ENCODE measurements around the gene DLG2.

Gene DLG2

DNA sequence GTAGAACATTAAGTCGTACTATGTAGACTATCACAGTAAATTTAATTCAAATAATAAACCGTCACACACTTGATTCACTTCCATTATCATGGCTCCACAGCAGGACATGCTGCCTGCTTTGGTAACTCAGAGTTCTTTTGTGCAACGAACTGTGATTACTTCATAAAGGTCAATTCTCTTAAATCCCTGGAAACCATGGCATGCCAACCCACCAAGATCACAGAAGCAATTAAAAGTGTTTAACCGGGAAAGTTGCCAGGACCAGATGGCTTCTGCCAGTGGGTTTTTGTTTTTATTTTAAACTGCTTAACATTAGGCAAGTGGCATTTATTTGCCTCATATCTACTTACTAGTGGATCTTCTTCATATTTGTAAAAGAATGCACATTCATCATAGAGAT, 1162.1 kb downstream of the DLG2 start:
- Histone ChIP-seq H3K27me3 (ENCODE audit: insufficient read depth, low read length) (no peaks in the 10 kb centered on the region), H3K4me3 (ENCODE audit: low read depth, low read length, poor library complexity, severe bottlenecking) (no peak overlapping the region), H4K20me1 (ENCODE audit: insufficient read depth, low read length) (no peaks in the 10 kb centered on the region), H3K4me1 (ENCODE audit: insufficient read depth, low read length, severe bottlenecking) (no peaks in the 10 kb centered on the region), H3K9me2 (ENCODE audit: low read depth, low read length) (no peaks in the 10 kb centered on the region), H3K9me3 (ENCODE audit: low read length) (no peaks in the 10 kb centered on the region), H3K79me2 (ENCODE audit: insufficient read depth, low read length) (no peaks in the 10 kb centered on the region), H3K36me3 (ENCODE audit: insufficient read depth, low read length) (no peaks in the 10 kb centered on the region), H3K9ac (ENCODE audit: low read length) (no peak overlapping the region), H2AFZ (ENCODE audit: low read length) (no peak overlapping the region), H3K27ac (ENCODE audit: low read depth, low read length, poor library complexity, severe bottlenecking) (no peak overlapping the region), H3K4me2 (ENCODE audit: low read length) (no peak overlapping the region), H3F3A (ENCODE audit: insufficient read depth, low read length) (no peaks in the 10 kb centered on the region)
- TF ChIP-seq, protein P1, sequence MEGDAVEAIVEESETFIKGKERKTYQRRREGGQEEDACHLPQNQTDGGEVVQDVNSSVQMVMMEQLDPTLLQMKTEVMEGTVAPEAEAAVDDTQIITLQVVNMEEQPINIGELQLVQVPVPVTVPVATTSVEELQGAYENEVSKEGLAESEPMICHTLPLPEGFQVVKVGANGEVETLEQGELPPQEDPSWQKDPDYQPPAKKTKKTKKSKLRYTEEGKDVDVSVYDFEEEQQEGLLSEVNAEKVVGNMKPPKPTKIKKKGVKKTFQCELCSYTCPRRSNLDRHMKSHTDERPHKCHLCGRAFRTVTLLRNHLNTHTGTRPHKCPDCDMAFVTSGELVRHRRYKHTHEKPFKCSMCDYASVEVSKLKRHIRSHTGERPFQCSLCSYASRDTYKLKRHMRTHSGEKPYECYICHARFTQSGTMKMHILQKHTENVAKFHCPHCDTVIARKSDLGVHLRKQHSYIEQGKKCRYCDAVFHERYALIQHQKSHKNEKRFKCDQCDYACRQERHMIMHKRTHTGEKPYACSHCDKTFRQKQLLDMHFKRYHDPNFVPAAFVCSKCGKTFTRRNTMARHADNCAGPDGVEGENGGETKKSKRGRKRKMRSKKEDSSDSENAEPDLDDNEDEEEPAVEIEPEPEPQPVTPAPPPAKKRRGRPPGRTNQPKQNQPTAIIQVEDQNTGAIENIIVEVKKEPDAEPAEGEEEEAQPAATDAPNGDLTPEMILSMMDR (IDR thresholded peaks at IDR 0.05; ENCODE audit: low read length): no peak
- TF ChIP-seq EZH2 (IDR thresholded peaks at IDR 0.05; ENCODE audit: borderline replicate concordance, low read length): no peak

DNA sequence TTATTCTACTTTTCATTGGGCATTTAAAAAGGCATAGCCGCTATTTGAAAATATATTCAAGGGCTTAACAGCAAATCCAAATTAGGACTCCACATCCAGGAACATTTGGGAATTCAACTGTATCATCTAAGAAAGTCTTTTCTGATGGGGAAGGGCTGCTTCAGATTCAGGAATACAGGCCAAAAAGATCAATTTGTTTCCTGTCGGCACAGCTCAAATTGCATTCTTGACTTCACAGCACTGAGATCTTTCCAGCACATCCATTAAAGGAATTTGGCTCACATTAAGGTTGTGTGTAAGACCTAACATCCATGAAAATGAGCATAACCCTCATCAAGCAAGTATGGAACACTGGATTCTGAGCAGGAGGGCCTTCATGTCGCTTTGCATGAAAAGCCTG, 1171.5 kb downstream of the DLG2 start:
- H3K9me2 ChIP-seq (ENCODE audit: low read depth, low read length): no peaks in the 10 kb centered on the region
- no peaks in the 10 kb centered on the region for H3K36me3 ChIP-seq (ENCODE audit: insufficient read depth, low read length)
- H3K9ac ChIP-seq (ENCODE audit: low read length): no peak overlapping the region
- no peaks in the 10 kb centered on the region for H3K79me2 ChIP-seq (ENCODE audit: insufficient read depth, low read length)
- no peaks in the 10 kb centered on the region for H3K4me1 ChIP-seq (ENCODE audit: insufficient read depth, low read length, severe bottlenecking)
- no peak overlapping the region for H3K4me2 ChIP-seq (ENCODE audit: low read length)
- H2AFZ ChIP-seq (ENCODE audit: low read length): no peak overlapping the region
- H4K20me1 ChIP-seq (ENCODE audit: insufficient read depth, low read length): no peaks in the 10 kb centered on the region
- H3K4me3 ChIP-seq (ENCODE audit: low read depth, low read length, poor library complexity, severe bottlenecking): no peak overlapping the region
- no peaks in the 10 kb centered on the region for H3F3A ChIP-seq (ENCODE audit: insufficient read depth, low read length)
- no peak for TF ChIP-seq EZH2 (IDR thresholded peaks at IDR 0.05; ENCODE audit: borderline replicate concordance, low read length)
- TF ChIP-seq, protein P1 (IDR thresholded peaks at IDR 0.05; ENCODE audit: low read length): no peak
- H3K27ac ChIP-seq (ENCODE audit: low read depth, low read length, poor library complexity, severe bottlenecking): no peak overlapping the region
- no peaks in the 10 kb centered on the region for H3K27me3 ChIP-seq (ENCODE audit: insufficient read depth, low read length)
- H3K9me3 ChIP-seq (ENCODE audit: low read length): no peaks in the 10 kb centered on the region

DNA sequence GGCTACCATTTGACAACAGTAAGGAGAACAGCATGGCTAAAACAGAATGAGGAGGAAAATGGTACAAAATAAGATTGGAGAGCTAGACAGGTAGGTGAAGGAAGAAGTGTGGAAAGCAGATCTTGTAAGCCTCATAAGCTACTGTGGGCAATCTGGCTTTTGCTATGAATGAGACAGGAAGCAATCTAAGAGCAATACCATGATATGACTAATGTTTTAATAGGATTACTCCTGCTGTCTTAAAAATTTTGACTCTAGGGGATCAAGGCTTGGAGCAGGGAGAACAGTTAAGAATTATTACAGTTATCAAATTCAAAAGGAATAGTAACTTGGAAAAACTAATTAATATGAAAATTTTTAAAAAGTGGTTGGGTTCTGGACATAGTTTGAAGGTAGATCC, 1174.9 kb downstream of the DLG2 start:
- Histone ChIP-seq H3K4me2 (ENCODE audit: low read length) (no peak overlapping the region), H3K4me3 (ENCODE audit: low read depth, low read length, poor library complexity, severe bottlenecking) (no peak overlapping the region), H2AFZ (ENCODE audit: low read length) (no peak overlapping the region), H3K9ac (ENCODE audit: low read length) (no peak overlapping the region), H3K4me1 (ENCODE audit: insufficient read depth, low read length, severe bottlenecking) (no peaks in the 10 kb centered on the region), H3K79me2 (ENCODE audit: insufficient read depth, low read length) (no peaks in the 10 kb centered on the region), H3K27ac (ENCODE audit: low read depth, low read length, poor library complexity, severe bottlenecking) (no peak overlapping the region), H3K36me3 (ENCODE audit: insufficient read depth, low read length) (no peaks in the 10 kb centered on the region), H3K27me3 (ENCODE audit: insufficient read depth, low read length) (no peaks in the 10 kb centered on the region), H3K9me3 (ENCODE audit: low read length) (no peaks in the 10 kb centered on the region), H4K20me1 (ENCODE audit: insufficient read depth, low read length) (no peaks in the 10 kb centered on the region), H3F3A (ENCODE audit: insufficient read depth, low read length) (no peaks in the 10 kb centered on the region), H3K9me2 (ENCODE audit: low read depth, low read length) (no peaks in the 10 kb centered on the region)
- TF ChIP-seq EZH2 (IDR thresholded peaks at IDR 0.05; ENCODE audit: borderline replicate concordance, low read length): no peak
- TF ChIP-seq, protein P1 (IDR thresholded peaks at IDR 0.05; ENCODE audit: low read length): no peak

All from OCI-LY1 (cell line).